ENCODE data around the gene RFX4. TPM values are rescaled to one million over a fixed set of nuclear protein-coding genes. Genes with fewer than 3 reads are reported as not detected.
"Not testable (repeated sequence)": the region's sequence is repeated elsewhere in the genome, so short reads cannot be mapped to it uniquely, and the experiment has no call there.

Gene RFX4
- total RNA-seq, 1 donor from 2014 or later: 2.9 TPM

DNA sequence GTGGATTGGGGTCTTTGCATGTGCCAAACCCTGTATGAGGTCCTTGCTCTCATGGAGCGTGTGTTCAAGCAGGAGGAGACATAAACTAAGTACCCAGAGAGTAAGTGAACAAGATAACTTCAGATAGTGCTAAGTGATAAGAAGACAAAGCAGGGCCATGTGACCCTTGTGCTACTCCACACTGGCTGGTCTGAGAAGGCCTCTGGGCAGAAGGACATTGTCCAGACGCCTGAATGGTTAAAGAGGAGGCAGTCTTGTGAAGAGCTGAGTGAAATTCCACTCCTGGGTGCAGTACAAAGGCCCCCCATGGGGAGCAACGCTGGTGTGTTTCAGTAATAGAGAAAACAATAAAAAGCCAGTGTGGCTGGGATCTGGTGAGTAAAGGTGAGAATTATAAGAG lies 98.4 kb downstream of the RFX4 start:
- FAIRE-seq: no peak
- no peak for DNase-seq (ENCODE audit: low spot score in 2 of 2)

DNA sequence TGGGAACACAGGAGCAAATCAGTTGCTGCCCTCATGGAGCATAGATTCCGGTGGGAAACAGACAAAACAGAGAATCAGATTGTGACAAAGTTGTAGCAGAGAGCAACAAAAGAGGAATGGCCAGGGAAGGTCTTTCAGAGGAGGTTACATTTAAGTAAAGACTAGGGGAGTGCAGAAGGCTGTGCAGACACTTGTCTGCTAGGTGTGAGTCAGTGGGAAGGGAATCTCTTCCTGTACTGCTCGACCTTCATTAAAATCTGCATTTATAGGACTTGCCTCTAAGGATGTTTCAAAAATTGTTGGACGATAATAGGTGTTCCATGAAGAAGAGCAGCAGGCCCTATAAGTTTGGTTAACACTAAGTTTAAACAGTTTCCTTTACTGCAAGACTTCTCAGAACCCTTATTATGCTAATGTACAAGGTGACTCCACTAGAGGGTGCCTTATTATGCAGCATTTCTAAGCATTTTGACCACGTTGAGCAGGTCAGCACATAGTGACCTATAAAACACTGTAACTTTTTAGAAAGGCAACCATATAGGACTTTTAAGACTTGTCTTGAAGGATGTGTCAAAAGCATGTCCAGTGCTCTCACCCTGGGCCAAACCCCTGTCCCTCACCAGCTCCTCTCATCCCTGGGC lies 99.9 kb downstream of the RFX4 start:
- FAIRE-seq (no peak), DNase-seq (ENCODE audit: low spot score in 2 of 2) (no peak)

DNA sequence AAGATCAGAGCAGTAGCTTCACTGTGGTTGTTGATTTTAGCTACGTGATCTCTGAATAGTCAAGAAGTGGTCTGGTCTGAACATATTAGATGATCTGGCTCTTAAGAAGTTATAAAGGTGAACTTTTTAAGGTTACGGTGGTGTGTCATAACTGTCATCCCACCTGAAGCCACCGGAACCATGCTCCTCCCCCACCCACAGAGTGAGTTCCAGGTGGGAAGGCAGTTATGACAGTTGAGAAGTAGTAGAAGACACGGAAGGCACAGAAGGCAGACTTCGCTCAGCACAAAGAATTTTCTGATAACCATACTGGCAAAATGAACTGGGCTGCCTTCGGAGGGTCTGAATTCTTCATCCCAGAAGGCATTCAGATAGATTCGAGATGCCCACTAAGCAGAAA lies 101.7 kb downstream of the RFX4 start:
- FAIRE-seq (no peak), DNase-seq (ENCODE audit: low spot score in 2 of 2) (no peak)

DNA sequence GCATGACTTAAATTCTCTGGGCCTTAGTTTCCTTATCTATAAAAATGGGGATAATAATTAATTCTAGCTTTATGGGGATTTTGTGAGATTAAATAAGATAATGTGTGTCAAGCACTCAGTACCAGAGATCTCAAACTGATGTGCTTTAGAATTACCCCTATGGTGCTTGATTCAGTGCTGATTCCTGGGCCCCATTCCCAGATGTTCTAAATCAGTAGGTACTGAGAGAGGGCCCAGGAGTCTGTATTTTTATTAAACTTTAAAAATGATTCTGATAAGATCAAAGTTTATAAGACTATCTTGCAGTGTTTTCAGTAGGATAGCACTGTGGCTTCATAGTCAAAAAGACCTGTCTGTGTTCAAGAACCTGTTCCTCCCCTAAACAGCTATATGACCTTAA lies 102.6 kb downstream of the RFX4 start:
- no peak for FAIRE-seq
- no peak for DNase-seq (ENCODE audit: low spot score in 2 of 2)

DNA sequence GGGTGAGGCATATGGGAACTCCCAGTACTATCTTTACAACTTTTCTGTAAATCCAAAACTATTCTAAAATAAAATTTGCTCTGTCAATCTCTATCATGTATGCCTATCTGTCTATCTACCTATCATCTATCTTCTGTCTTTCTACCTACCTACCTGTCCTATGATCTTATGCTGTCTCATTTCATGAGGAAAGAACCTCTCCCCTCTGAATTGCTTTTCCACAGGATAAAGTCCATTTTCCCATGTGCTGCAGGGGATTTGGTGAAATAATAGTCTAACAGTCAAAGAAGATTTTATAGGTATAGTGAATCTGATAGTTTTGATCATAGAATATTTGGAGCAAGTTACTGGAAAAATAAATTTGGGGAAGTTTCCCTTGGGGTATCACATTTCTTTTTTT lies 104.9 kb downstream of the RFX4 start:
- DNase-seq (ENCODE audit: low spot score in 2 of 2) (no peak), FAIRE-seq (no peak)

DNA sequence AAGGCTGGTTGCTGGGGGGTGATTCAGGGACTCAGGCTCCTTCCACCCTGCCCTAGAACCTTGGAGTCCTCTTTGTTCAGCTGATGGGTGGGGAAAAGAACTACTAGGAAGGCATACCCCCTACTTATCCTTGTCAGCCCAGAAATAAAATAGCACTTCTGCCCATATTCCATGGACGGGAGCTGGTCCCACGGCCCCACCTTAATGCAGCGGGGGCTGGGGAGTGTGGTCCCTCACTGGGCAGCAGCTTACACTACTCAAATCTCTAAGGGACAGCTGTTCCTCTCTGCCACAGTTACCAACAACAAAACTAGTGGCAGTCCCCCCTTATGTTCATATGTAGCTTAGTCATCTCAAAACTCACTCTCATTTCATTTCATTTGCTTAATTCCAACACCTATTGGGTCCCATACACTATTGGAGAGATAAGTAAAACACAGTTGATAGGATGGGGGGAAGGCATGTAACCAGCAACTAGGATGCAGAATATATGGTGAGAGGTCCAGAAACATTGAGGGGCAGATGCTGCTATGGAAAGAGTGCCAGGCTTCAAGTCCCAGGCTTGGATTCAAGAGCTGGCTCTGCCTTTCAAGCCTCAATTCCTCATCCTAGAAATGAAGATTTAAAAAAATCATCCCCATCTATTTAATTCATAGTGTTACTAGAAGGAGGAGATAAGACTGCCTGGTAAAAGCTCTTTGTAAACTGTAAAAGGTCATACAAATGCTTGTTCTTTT lies 107.9 kb downstream of the RFX4 start:
- no peak for DNase-seq (ENCODE audit: low spot score in 2 of 2)
- FAIRE-seq: no peak

DNA sequence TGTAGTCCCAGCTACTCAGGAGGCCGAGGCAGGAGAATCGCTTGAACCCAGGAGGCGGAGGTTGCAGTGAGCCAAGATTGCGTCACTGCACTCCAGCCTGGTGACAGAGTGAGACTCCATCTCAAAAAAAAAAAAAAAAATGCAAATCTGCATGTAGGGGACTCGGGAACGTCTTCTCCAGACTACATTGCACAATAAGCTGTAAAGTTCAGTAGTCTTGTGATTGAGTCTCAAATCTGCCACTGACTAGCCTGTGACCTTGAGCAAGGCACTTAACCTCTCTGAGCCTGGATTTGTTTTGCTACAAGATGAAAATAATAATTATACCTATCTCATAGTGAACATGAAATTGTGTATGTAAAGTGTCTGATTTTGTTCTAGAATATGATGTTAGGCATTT lies 109.2 kb downstream of the RFX4 start:
- not testable (repeated sequence) for FAIRE-seq

DNA sequence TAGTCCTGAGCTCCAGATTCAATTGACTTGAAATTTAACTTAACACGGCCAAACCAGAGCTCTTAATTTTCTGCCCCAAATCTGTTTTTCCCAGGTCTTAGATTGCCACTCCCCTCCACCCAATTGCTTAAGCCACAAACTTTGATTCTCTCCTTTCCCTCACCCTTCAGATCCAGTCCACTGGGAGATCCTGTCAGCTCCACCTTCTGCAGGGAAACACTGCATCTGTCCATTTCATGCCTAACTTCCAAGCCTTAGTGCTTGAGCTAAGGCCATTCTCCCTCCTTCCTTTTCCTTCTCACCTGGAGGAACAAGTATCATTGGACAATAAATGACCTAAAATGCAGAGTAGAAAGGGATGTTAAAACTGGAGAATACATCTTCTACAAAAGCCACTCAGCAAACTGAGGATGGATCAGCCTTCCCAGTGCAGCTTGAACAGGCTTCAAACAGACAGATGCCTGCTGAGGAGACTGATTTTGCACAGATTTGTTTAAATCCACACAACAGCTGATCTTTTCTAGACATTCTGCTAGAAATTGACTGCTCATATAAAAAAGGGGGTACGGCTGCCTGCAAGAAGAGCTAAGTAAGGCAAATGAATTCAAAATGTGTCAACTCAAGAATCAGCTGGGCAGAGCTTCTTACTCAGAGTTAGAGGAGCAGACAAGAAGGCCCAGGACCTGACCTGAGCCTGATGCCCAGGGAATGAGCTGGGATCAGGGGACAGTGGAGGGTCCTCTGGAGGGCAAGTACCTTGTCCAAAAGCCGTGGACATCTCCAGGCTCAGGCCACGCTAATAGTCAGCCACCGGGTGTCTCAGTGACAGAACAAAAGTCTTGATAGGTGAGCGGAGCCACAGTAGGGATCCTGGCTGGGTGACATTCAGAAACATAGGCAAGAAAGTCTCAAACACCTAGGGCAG lies 110.4 kb downstream of the RFX4 start:
- FAIRE-seq (no peak), DNase-seq (ENCODE audit: low spot score in 2 of 2) (no peak)

More for the DNA sequence above, 109.2 kb downstream of the RFX4 start:
- not testable (repeated sequence) for DNase-seq (ENCODE audit: low spot score in 2 of 2)

DNA sequence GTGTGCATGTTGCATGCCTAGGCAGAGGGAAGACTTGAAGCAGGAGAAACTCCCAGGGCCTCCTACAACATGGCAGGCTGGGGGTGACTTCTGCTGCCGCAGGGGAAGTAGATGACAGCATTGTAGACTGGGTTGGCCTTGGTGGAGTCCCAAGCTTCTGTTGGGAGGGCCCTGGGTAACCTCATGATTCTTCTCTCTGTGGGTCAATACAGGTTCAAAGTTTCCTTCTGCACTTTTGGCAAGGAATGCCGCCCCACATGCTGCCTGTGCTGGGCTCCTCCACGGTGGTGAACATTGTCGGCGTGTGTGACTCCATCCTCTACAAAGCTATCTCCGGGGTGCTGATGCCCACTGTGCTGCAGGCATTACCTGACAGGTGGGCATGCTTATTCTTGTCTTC lies 113.3 kb downstream of the RFX4 start:
- DNase-seq (ENCODE audit: low spot score in 2 of 2) (no peak), FAIRE-seq (no peak)

DNA sequence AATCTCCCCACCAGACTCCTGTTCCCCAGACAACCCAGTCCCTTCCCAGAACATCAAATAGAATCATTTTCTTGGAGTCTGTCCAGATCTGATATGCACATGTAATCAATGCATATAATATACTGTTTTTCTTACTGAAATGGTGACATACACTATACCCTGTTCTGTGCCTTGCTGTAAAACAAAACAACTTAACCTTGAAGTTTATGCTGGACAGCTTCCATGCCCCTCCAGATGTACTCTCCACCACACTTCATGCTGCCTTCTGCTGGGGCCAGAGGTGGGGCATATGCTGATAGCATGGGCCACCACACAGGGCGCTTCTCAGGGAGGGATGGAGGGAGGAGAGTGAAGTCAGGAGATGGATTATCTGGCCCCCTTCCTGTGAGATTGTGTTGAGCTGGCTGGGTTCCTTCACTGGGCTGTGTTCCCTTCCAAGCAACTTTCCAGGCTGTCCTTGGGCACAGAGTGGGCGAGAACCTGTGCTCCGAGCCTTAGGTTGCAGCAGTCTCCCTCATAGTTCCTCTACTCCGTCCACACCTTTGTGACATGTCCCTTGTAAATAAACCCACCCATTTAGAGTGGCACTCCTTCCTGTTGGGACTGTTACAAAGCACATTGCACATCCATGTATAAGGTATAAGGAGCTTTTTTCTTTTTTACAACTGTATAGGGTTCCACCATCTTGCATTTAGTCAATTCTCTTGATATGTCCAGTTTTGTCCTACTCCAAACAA lies 114.0 kb downstream of the RFX4 start:
- DNase-seq (ENCODE audit: low spot score in 2 of 2) (no peak), FAIRE-seq (no peak)

DNA sequence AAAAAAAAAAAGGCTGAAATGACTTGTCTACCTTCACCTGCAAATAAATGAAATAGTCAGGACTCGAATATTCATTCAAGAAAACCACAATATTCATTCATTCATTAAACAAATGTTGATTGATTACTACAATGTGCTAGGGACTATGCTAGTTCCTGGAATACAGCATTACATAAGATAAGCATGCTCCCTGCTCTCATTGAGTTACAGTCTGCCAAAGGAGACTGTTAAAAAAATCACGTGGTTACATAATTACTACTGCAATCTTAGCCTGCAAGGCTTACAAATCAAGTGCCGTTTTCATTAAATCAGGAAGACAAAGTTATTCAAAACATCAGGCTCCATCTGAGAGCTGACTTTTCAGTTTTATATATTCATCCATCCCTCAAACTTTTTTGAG lies 121.3 kb downstream of the RFX4 start:
- DNase-seq (ENCODE audit: low spot score in 2 of 2): peak in 1 of 2 donors; percentile 21
- no peak for FAIRE-seq

DNA sequence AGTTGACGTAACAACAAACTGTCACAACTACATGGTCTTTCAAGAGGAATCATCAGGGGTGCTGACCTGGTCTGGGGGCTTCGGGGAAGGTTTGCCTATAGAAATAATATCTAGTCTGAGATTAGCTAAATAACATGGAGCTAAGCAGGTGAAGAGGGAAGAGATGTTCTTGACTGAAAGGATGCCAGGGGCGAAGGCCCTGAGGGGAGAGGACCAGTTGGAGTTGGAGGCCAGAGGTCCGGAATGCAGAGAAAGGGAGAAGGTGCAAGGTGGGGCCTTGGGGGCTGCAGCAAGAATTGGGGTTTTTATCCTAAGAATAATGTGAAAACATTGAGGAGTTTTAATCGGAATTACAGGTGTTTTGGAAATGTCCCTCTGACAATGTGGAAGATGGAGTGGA lies 123.2 kb downstream of the RFX4 start:
- DNase-seq (ENCODE audit: low spot score in 2 of 2): no peak
- FAIRE-seq: no peak

DNA sequence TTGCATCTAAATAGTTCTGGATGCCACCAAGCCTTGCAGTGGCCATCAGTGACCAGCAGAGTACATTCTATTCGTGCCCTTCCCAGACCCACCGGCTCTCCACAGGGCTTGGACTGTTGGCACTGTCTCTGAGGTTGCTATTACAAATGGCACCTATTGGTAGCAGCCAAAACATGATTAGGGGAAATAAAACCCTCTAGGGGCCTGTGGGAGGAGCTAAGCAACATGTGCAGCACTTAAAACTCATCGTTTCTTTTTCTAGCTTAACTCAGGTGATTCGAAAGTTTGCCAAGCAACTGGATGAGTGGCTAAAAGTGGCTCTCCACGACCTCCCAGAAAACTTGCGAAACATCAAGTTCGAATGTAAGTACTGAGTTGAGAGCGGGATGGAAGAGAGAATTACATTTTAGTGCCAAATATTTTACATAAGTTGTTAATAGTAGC lies 126.3 kb downstream of the RFX4 start:
- no peak for DNase-seq (ENCODE audit: low spot score in 2 of 2)
- no peak for FAIRE-seq

DNA sequence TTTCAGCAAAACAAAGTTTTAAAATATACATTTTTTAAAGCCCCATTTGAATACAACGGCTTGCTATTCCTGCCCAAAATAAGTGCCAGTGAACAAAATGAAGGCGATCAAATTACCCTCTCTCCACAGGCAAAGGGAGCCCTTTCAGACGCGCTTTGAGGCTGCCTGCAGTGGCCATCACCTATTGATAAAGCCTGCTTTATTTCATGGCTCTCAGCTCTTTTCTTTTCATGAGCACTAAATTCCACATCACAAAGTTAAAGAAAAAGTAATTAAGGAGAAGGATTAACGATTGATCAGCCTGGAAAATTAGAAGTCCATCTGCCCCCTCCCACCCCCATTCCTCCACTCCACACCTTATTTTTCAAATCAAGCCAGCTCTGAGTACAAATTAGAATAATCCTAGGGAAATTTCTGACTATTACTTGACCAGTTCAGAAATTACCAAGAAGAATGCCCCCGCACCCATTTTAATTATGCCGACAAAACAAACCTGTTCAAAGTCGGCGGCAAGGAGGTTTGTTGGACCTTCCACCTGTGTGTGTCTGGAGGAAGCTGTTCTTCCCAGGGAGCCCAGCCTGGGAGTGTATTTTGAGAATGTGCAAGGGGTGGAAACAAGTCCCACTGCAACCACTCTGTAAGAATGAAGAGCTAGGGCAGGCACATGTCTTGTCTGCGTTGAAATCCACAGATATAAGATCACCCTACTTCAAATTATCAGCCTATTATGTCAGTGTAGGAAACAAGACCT lies 127.5 kb downstream of the RFX4 start:
- DNase-seq (ENCODE audit: low spot score in 2 of 2) (no peak), FAIRE-seq (no peak)

DNA sequence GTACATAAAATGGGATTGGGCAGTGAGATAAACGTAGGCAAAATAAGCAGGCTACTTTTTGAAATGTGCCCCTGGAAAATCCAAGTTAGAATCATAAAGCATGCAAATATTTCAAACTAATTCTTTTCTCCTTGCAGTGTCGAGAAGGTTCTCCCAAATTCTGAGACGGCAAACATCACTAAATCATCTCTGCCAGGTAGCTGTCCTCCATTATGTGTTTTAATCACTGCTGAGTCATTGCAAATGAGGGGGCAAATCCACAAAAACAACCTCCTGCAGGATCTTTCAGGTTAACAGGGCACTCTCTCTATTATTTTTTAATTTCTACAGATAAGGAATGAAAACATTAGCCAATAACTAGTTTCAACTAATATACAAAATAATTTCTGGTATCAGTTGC lies 128.5 kb downstream of the RFX4 start:
- no peak for DNase-seq (ENCODE audit: low spot score in 2 of 2)
- no peak for FAIRE-seq

DNA sequence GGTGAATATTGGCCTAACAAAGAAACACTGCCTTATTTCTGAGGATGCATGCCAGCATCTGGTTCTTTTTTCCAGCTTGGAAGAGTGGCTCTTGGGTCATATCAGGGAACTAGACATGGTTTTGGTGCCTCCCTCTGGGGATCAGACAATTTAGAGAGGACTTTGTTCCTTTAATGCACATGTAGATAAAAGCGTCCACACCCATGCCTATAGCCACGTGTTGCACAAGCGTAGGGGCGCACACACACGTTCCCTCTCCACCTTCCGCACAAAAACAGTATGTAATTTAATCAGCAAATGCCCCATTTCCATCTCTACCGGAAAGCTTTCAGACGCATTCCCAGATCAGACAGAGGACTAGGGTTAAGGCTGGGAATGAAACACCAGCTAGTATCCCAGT lies 130.0 kb downstream of the RFX4 start:
- FAIRE-seq (no peak), DNase-seq (ENCODE audit: low spot score in 2 of 2) (no peak)

DNA sequence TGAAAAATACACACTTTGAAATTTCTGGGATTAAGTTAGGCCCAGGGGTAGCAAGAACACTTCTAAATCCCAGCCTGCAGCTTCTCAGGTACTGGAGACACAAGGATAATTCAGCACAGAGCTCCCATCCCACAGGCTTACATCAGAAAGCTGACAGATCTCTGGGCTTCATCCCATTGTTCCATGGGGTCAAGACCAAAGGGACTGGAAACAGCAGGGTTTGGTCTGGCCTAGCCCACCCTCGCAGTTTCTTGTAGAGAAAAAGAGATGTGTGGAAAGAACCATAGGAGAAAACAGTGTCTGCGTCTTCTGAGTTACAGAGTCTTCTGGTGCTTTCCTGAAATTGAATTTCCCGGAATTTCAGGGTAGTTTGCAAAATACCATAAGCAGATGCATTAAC lies 132.1 kb downstream of the RFX4 start:
- FAIRE-seq (no peak), DNase-seq (ENCODE audit: low spot score in 2 of 2) (no peak)

DNA sequence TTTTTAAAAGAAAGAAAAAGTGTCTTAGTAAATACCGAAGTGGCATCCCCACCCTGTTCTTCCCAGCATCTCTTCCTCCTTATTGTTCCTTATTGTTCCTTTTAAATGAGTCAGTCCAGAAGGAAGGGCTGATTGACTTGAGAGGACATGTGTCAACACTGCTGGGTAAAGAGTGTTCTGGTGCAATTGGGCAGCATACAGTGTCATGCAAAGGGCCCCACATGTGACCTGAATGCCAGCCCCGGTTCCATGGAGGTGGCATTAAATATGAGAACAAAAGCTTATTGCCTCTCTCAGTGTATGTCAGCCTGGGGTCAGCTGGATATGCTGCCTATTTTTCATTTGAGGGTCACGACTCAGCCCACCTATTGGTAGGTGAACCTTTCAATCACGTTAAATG lies 132.8 kb downstream of the RFX4 start:
- FAIRE-seq (no peak), DNase-seq (ENCODE audit: low spot score in 2 of 2) (no peak)

DNA sequence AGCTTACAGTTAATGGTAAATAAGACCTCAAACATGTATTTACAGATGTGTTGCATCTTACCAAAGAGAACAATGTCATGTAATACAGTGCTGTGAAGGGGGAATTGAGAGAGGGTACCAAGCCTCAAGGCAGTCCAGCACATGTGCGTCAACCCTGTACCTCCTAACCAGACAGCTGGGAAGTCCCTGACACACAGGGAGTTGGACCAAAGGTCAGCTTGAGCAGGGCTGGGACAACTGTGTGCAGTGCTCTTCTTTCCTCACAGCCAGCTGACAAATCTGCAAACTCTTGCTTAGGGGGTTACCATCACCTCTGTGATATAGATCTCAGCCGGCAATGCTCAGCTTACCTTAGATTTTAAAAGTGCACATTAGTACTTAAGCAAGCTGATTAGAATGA lies 134.9 kb downstream of the RFX4 start:
- FAIRE-seq (no peak), DNase-seq (ENCODE audit: low spot score in 2 of 2) (no peak)

DNA sequence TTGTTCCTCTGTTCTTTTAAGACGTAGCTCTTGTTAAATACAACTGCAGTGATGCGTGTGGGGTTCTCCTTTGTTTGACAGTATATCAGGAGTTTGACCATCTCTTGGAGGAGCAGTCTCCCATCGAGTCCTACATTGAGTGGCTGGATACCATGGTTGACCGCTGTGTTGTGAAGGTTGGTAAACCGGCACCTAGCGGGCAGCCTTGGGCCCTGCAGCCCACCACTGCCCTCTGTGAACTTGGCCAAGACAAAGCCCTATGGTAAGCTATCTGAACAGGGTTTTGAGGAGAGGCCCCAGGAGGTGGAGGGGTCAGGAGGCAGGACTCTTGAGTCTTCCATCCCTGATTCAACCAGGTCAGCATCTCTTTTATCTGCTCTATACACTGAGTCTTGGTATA lies 137.1 kb downstream of the RFX4 start:
- no peak for FAIRE-seq
- DNase-seq (ENCODE audit: low spot score in 2 of 2): no peak

Measured in frontal cortex (tissue), 4 donors.